GM12872 (cell line): ENCODE results near the gene CNIH3.

Source experiments
- TF ChIP-seq, protein P1 (sequence below): IDR thresholded peaks from 3 replicates; pipeline ENCODE4 v1.5.1; 2011; ENCODE audit warnings: low read depth, mild to moderate bottlenecking, low read length, moderate library complexity; ENCODE audit not compliant: insufficient read depth

The CNIH3 gene

DNA sequence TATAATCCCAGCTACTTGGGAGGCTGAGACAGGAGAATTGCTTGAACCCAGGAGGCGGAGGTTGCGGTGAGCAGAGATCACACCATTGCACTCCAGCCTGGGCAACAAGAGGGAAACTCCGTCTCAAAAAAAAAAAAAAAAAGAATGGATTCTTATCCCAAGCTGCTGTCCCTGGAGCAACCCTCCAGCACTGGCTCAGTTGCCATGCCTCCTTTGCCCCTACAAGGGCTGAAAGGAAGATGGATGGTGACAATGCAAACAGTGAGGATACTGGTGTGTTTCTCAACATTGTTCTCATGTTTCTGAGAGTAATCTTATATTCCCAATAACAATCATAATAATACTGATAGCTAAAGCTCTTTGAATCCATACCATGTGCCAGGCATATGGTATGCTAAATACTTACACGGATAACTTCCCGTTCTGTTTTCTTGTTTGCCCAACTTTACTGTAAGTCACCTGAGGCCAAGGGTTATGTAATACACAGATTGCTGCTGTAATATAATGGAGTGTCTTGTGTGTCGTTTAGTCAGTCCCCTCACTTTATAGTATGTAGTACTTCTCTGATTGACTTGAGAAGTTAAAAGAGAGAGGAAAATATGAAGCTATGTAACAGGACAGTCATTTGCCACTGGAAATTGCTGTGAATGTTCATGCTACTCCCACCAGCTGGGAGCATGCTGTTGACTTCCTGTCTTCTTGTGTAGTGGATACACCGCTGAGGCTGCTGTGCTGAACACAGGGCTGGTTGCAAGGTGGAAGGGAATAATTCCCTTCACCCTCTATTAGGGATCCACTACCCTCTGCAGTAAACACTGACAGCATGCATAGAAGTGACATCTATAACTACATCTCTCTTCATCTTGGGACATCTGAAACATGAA lies 153.6 kb downstream of the CNIH3 start:
- TF ChIP-seq, protein P1, sequence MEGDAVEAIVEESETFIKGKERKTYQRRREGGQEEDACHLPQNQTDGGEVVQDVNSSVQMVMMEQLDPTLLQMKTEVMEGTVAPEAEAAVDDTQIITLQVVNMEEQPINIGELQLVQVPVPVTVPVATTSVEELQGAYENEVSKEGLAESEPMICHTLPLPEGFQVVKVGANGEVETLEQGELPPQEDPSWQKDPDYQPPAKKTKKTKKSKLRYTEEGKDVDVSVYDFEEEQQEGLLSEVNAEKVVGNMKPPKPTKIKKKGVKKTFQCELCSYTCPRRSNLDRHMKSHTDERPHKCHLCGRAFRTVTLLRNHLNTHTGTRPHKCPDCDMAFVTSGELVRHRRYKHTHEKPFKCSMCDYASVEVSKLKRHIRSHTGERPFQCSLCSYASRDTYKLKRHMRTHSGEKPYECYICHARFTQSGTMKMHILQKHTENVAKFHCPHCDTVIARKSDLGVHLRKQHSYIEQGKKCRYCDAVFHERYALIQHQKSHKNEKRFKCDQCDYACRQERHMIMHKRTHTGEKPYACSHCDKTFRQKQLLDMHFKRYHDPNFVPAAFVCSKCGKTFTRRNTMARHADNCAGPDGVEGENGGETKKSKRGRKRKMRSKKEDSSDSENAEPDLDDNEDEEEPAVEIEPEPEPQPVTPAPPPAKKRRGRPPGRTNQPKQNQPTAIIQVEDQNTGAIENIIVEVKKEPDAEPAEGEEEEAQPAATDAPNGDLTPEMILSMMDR = no peak

DNA sequence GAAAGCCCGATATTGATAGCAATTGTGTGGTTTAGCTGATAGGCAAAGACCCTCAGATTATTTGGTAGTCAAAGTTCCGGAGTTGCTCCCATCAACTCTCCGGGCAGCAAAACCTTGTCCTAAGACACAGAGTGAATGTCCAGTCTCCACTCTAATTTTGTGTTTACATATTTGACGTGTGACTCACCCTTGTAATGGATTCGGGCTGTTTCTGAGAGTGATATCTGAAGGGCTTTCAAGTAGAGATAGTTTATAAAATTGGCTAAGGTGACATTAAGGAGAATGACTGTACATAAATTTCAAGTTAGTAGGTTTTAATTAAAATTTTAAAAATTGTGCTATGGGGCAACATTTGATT lies 154.2 kb downstream of the CNIH3 start:
- TF ChIP-seq, protein P1 = no peak

GRCh38 chr1:224773646-224774045 lies 157.5 kb downstream of the CNIH3 start:
- TF ChIP-seq, protein P1 = no peak

- TF ChIP-seq, protein P1 = peak; percentile 55
These were observed 158.3 kb downstream of the CNIH3 start for GRCh38 chr1:224774378-224774777.

- TF ChIP-seq, protein P1 = no peak
These were observed 161.1 kb downstream of the CNIH3 start for GRCh38 chr1:224777180-224777579.

- TF ChIP-seq, protein P1 = no peak
These were observed 163.4 kb downstream of the CNIH3 start for GRCh38 chr1:224779536-224779935.

- TF ChIP-seq, protein P1 = no peak
These were observed 164.6 kb downstream of the CNIH3 start for GRCh38 chr1:224780736-224781135.
